ENCODE measurements around the gene ARPC5L. TPM values are rescaled to one million over a fixed set of nuclear protein-coding genes. Genes with fewer than 3 reads are reported as not detected.
A peak's percentile ranks its signal among the peaks of the same experiment; 100 is the strongest.

ARPC5L gene
- total RNA-seq, 2 donors from 2014 or later = 50.9 to 51.4 TPM

GRCh38 chr9:124890179-124890578 is 28.2 kb downstream of the ARPC5L start:
- Mint-ChIP-seq H3K4me1 (no peaks in the 10 kb centered on the region), H3K27ac (no peak overlapping the region), H3K4me3 (no peak overlapping the region), H3K9me3 (no peaks in the 10 kb centered on the region), H3K36me3 (ENCODE audit: low read depth) (peaks cover 34% of the 10 kb centered on the region), H3K27me3 (ENCODE audit: insufficient read depth) (no peaks in the 10 kb centered on the region)
- no peaks in the 10 kb centered on the region for H3K4me1 ChIP-seq (ENCODE audit: control insufficient read depth, insufficient read depth, low read length)
- no peaks in the 10 kb centered on the region for H3K9me3 ChIP-seq (ENCODE audit: control insufficient read depth, low read length)
- H3K27me3 ChIP-seq (ENCODE audit: control insufficient read depth, insufficient read depth, low read length, poor library complexity, severe bottlenecking) = no peaks in the 10 kb centered on the region
- no peak overlapping the region for H3K27ac ChIP-seq (ENCODE audit: low read depth, low read length)
- no peak for TF ChIP-seq CTCF (conservative IDR thresholded peaks at IDR 0.05)
- WGBS, 2 experiments (ENCODE audit: insufficient coverage in 1 of 2, insufficient read length in 1 of 2) = 92 to 98% methylated on average over 5 to 7 of the region's 7 CpGs
- peaks cover 14% of the 10 kb centered on the region for H3K36me3 ChIP-seq (ENCODE audit: control insufficient read depth, insufficient read depth, low read length)
- H3K4me3 ChIP-seq (ENCODE audit: low read length) = no peak overlapping the region
- DNase-seq = no peak
- H3K9ac ChIP-seq (ENCODE audit: extremely low read depth, low read length, poor library complexity, severe bottlenecking) = no peak overlapping the region

- Mint-ChIP-seq H3K27ac (no peak overlapping the region), H3K4me3 (no peak overlapping the region), H3K9me3 (no peaks in the 10 kb centered on the region), H3K27me3 (ENCODE audit: insufficient read depth) (no peaks in the 10 kb centered on the region), H3K36me3 (ENCODE audit: low read depth) (peaks cover 40% of the 10 kb centered on the region), H3K4me1 (no peaks in the 10 kb centered on the region)
- TF ChIP-seq CTCF (conservative IDR thresholded peaks at IDR 0.05) = no peak
- Histone ChIP-seq H3K4me1 (ENCODE audit: control insufficient read depth, insufficient read depth, low read length) (no peaks in the 10 kb centered on the region), H3K4me3 (ENCODE audit: low read length) (no peak overlapping the region), H3K36me3 (ENCODE audit: control insufficient read depth, insufficient read depth, low read length) (peaks cover 15% of the 10 kb centered on the region), H3K9ac (ENCODE audit: extremely low read depth, low read length, poor library complexity, severe bottlenecking) (no peak overlapping the region), H3K27ac (ENCODE audit: low read depth, low read length) (no peak overlapping the region), H3K27me3 (ENCODE audit: control insufficient read depth, insufficient read depth, low read length, poor library complexity, severe bottlenecking) (no peaks in the 10 kb centered on the region), H3K9me3 (ENCODE audit: control insufficient read depth, low read length) (no peaks in the 10 kb centered on the region)
- WGBS, 2 experiments (ENCODE audit: insufficient coverage in 1 of 2, insufficient read length in 1 of 2) = 89 to 94% methylated on average over 9 of the region's 9 CpGs
- no peak for DNase-seq
Measured at GRCh38 chr9:124894035-124894740, 32.3 kb downstream of the ARPC5L start.

- Mint-ChIP-seq H3K36me3 (ENCODE audit: low read depth) (peaks cover 39% of the 10 kb centered on the region), H3K4me3 (no peak overlapping the region), H3K27ac (no peak overlapping the region), H3K4me1 (no peaks in the 10 kb centered on the region), H3K27me3 (ENCODE audit: insufficient read depth) (no peaks in the 10 kb centered on the region), H3K9me3 (no peaks in the 10 kb centered on the region)
- no peak overlapping the region for H3K4me3 ChIP-seq (ENCODE audit: low read length)
- peak; percentile 74 for TF ChIP-seq CTCF (conservative IDR thresholded peaks at IDR 0.05)
- peaks cover 14% of the 10 kb centered on the region for H3K36me3 ChIP-seq (ENCODE audit: control insufficient read depth, insufficient read depth, low read length)
- H3K9ac ChIP-seq (ENCODE audit: extremely low read depth, low read length, poor library complexity, severe bottlenecking) = no peak overlapping the region
- peak overlapping the region; percentile 83 for H3K27ac ChIP-seq (ENCODE audit: low read depth, low read length)
- no peaks in the 10 kb centered on the region for H3K4me1 ChIP-seq (ENCODE audit: control insufficient read depth, insufficient read depth, low read length)
- H3K27me3 ChIP-seq (ENCODE audit: control insufficient read depth, insufficient read depth, low read length, poor library complexity, severe bottlenecking) = no peaks in the 10 kb centered on the region
- H3K9me3 ChIP-seq (ENCODE audit: control insufficient read depth, low read length) = no peaks in the 10 kb centered on the region
- peak; percentile 72 for DNase-seq
Measured at GRCh38 chr9:124894741-124895170, 32.8 kb downstream of the ARPC5L start.
